Esophagus squamous epithelium (tissue), 4 donors: ENCODE measurements around the gene ADK.

Experiments
- CTCF ChIP-seq, 6 experiments: fragments of 450-650 bp in 4 of 6; fragments of 200-600 bp in 2 of 6; sonication (generic) in 2 of 6; IDR thresholded peaks; one replicate each; pipeline ENCODE4 v1.5.1; 2016 to 2019; ENCODE audit warnings: antibody characterized with exemption in 6 of 6, mild to moderate bottlenecking in 4 of 6, moderate library complexity in 4 of 6
- POLR2A ChIP-seq, 4 donors: fragments of 450-650 bp; IDR thresholded peaks; one replicate each; pipeline ENCODE4 v1.6.1; 2017; ENCODE audit warnings: antibody characterized with exemption in 4 of 4, mild to moderate bottlenecking in 4 of 4, moderate library complexity in 3 of 4

- no peak for TF ChIP-seq POLR2A (IDR thresholded peaks at IDR 0.05)
- no peak for TF ChIP-seq CTCF (IDR thresholded peaks at IDR 0.05)
Observed at GRCh38 chr10:74643596-74643975, 492.6 kb downstream of the ADK start.
